OCI-LY3 (cell line): ENCODE data around the gene SHROOM1.

Experiments
- EZH2phosphoT487 ChIP-seq: fragments of 200-600 bp; shearing (Covaris generic); IDR thresholded peaks from 2 replicates; pipeline ENCODE4 v1.6.1; 2018; ENCODE audit warnings: antibody characterized with exemption, mixed run types, low read depth
- TF ChIP-seq, protein P1 (sequence below): fragments of 200-600, 300-600 bp; sonication (generic); IDR thresholded peaks from 2 replicates; pipeline ENCODE4 v1.5.1; 2014; ENCODE audit warnings: antibody characterized with exemption, low read length, low read depth

DNA sequence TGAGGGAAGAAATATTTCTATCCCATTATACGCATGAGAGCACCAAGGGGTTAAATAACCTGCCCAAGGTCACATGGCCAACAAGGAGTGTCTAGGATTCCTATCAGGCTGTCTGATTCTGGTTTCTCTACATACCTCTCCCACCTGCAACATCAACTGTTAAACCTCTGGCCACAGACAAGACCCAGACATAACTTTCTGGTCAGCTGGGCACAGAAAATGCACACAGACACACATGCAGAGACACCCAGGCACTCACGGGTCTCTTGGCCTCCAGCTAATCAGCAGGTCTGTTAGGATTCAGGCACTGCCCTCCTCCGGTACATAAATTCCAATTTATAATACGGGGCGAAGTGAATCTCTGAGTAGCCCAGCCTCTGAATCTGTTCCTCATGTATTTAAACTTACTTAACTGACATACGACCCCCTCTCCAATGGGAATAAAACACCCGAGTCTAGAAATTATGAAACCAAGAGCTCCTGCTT, 54.9 kb downstream of the SHROOM1 start:
- TF ChIP-seq, protein P1, sequence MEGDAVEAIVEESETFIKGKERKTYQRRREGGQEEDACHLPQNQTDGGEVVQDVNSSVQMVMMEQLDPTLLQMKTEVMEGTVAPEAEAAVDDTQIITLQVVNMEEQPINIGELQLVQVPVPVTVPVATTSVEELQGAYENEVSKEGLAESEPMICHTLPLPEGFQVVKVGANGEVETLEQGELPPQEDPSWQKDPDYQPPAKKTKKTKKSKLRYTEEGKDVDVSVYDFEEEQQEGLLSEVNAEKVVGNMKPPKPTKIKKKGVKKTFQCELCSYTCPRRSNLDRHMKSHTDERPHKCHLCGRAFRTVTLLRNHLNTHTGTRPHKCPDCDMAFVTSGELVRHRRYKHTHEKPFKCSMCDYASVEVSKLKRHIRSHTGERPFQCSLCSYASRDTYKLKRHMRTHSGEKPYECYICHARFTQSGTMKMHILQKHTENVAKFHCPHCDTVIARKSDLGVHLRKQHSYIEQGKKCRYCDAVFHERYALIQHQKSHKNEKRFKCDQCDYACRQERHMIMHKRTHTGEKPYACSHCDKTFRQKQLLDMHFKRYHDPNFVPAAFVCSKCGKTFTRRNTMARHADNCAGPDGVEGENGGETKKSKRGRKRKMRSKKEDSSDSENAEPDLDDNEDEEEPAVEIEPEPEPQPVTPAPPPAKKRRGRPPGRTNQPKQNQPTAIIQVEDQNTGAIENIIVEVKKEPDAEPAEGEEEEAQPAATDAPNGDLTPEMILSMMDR: no peak
- TF ChIP-seq EZH2phosphoT487: no peak
